ENCODE measurements around the gene MGST1. TPM values are rescaled to one million over a fixed set of nuclear protein-coding genes. Genes with fewer than 3 reads are reported as not detected.

Gene MGST1
- total and polyA plus RNA-seq, 9 donors = 0.45 to 521 (median 11.8) TPM

DNA sequence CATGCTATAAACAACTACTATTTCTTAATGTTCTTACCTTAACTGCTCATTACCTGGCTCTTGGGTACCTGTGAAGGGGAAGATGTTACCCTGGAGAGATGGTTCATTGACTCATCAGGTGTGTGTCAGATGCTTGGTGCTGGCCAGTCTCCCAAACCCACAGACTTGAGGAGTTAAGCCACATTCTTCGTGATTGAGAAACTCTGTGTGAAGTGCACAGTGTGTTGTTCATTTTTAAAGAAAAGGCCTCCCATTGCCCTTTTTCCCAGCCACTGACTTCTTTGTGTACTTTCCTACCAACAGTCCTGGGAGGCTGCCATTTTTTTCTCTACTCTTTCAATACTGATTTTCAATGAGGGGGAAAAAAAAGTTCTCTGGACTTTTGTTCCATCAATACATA lies 3.2 kb downstream of the MGST1 start:
- Histone ChIP-seq H3K4me1 (ENCODE audit: insufficient read depth) (no peaks in the 10 kb centered on the region), H3K27ac (no peak overlapping the region), H3K27me3 (no peaks in the 10 kb centered on the region), H3K36me3 (no peaks in the 10 kb centered on the region), H3K4me3 (no peak overlapping the region), H3K9me3 (no peaks in the 10 kb centered on the region)
- no peak for DNase-seq
- WGBS, 3 donors = 30 to 42% (median 38%) methylated on average over 1 of the region's 1 CpG
- TF ChIP-seq POLR2A (IDR thresholded peaks at IDR 0.05) (no peak), EP300 (IDR thresholded peaks at IDR 0.05) (no peak), CTCF (IDR thresholded peaks at IDR 0.05) (no peak)
- intact Hi-C loops (cut with DNase I) = no loop called here

DNA sequence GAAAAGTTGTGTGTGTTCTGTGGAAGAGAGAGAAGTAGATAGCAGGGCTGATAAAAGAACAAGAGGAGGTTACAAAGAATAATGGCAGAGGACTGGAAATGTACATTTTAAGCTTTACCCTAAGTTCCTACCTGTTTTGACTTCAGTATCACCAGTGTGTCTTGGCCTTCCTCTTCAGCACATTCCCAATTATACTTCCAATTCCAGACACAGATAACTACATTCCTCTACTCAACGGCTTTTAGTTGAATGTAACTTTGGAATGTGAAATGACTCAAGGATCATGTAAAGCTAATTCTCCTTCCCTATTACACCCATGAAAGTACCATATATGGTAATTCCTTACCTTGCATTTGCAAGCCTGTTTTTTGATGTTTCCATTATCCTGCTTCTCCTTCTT lies 5.0 kb downstream of the MGST1 start:
- no peaks in the 10 kb centered on the region for H3K4me1 ChIP-seq (ENCODE audit: insufficient read depth)
- H3K27ac ChIP-seq = no peak overlapping the region
- H3K27me3 ChIP-seq = no peaks in the 10 kb centered on the region
- H3K36me3 ChIP-seq = no peaks in the 10 kb centered on the region
- intact Hi-C loops (cut with DNase I) = no loop called here
- TF ChIP-seq POLR2A (IDR thresholded peaks at IDR 0.05) (no peak), CTCF (IDR thresholded peaks at IDR 0.05) (no peak), EP300 (IDR thresholded peaks at IDR 0.05) (no peak)
- no peak for DNase-seq
- H3K9me3 ChIP-seq = no peaks in the 10 kb centered on the region
- WGBS, 3 donors = 2 to 12% (median 3%) methylated on average over 1 of the region's 1 CpG
- no peak overlapping the region for H3K4me3 ChIP-seq

- TF ChIP-seq CTCF (IDR thresholded peaks at IDR 0.05) (no peak), EP300 (IDR thresholded peaks at IDR 0.05) (no peak), POLR2A (IDR thresholded peaks at IDR 0.05) (no peak)
- 70 to 78% (median 72%) methylated on average over 4 of the region's 4 CpGs for whole genome bisulfite sequencing, 3 donors
- H3K4me3 ChIP-seq = no peak overlapping the region
- no peaks in the 10 kb centered on the region for H3K27me3 ChIP-seq
- H3K9me3 ChIP-seq = no peaks in the 10 kb centered on the region
- H3K4me1 ChIP-seq (ENCODE audit: insufficient read depth) = no peaks in the 10 kb centered on the region
- H3K36me3 ChIP-seq = no peaks in the 10 kb centered on the region
- intact Hi-C loops (cut with DNase I) = no loop called here
- H3K27ac ChIP-seq = no peak overlapping the region
- no peak for DNase-seq
Measured at GRCh38 chr12:16358878-16359277, 11.4 kb downstream of the MGST1 start.

DNA sequence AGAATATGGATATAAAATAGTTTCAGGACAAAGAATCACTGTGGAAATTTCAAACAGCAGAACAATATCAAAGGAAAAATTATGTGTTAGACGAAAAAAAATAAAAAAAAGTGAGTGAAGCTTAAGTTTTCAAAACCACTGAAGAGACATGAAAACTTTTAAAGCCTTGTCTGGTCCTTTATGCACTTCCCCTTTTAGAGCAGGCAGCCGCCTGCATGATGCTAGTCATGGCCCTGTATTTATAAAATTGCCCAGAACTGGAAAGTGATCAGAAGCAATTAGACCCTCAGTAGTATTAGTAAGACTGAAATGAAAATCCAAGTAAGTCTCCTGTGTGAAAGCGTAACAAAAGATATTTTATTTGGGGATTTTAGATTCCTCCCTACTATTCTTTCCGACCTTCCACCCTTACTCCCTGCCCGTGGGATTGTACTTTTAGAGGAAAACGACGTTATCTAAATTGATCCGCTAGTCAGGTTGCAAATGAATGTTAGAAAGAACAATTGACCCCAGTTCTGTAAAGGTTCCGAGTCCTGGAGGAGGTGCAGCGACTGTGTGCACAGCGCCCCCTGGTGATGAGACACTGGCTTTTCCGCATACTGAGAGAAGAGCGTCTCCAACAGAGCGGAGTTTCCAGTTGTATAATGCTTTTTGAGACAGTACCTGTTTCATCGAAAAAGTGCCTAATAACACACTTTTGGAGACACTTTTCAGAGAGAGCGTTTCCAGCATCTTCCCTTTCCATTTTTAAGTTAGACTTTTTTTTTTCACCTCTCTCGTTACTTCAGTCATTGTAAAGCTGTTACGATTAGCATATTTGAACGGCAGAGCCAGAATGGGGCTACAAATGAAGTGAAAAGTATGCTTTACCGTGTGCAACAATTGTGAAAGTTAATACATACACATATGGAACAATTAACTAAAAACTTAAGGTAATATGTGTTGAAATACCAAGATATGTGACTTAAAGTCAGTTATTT lies 12.4 kb downstream of the MGST1 start:
- H3K9me3 ChIP-seq = no peaks in the 10 kb centered on the region
- TF ChIP-seq POLR2A (IDR thresholded peaks at IDR 0.05) (no peak), CTCF (IDR thresholded peaks at IDR 0.05) (no peak), EP300 (IDR thresholded peaks at IDR 0.05) (no peak)
- no peak overlapping the region for H3K4me3 ChIP-seq
- H3K27me3 ChIP-seq = no peaks in the 10 kb centered on the region
- DNase-seq = peak in 1 of 5 donors; percentile 21
- H3K4me1 ChIP-seq (ENCODE audit: insufficient read depth) = no peaks in the 10 kb centered on the region
- intact Hi-C loops (cut with DNase I) = no loop called here
- no peak overlapping the region for H3K27ac ChIP-seq
- H3K36me3 ChIP-seq = no peaks in the 10 kb centered on the region
- 74 to 78% (median 78%) methylated on average over 20 of the region's 20 CpGs for whole genome bisulfite sequencing, 3 donors

All from ovary (tissue), 9 donors.